ENCODE data around the gene HNRNPA2B1.

- TF ChIP-seq, protein P1, sequence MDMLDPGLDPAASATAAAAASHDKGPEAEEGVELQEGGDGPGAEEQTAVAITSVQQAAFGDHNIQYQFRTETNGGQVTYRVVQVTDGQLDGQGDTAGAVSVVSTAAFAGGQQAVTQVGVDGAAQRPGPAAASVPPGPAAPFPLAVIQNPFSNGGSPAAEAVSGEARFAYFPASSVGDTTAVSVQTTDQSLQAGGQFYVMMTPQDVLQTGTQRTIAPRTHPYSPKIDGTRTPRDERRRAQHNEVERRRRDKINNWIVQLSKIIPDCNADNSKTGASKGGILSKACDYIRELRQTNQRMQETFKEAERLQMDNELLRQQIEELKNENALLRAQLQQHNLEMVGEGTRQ (IDR thresholded peaks at IDR 0.05; ENCODE audit: low read depth, low read length): no peak
- TF ChIP-seq, protein P2, sequence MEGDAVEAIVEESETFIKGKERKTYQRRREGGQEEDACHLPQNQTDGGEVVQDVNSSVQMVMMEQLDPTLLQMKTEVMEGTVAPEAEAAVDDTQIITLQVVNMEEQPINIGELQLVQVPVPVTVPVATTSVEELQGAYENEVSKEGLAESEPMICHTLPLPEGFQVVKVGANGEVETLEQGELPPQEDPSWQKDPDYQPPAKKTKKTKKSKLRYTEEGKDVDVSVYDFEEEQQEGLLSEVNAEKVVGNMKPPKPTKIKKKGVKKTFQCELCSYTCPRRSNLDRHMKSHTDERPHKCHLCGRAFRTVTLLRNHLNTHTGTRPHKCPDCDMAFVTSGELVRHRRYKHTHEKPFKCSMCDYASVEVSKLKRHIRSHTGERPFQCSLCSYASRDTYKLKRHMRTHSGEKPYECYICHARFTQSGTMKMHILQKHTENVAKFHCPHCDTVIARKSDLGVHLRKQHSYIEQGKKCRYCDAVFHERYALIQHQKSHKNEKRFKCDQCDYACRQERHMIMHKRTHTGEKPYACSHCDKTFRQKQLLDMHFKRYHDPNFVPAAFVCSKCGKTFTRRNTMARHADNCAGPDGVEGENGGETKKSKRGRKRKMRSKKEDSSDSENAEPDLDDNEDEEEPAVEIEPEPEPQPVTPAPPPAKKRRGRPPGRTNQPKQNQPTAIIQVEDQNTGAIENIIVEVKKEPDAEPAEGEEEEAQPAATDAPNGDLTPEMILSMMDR (conservative IDR thresholded peaks at IDR 0.05; ENCODE audit: low read depth, low read length): no peak
- TF ChIP-seq RCOR1 (IDR thresholded peaks at IDR 0.05; ENCODE audit: insufficient replicate concordance, low read length): no peak
- no peak for TF ChIP-seq CHD1 (IDR thresholded peaks at IDR 0.05; ENCODE audit: low read depth, low read length)
- TF ChIP-seq MAFK (IDR thresholded peaks at IDR 0.05; ENCODE audit: low read depth, low read length): no peak
- no peak for TF ChIP-seq MAZ (IDR thresholded peaks at IDR 0.05; ENCODE audit: borderline replicate concordance, low read depth, low read length)
- no peak for TF ChIP-seq POLR2A (IDR thresholded peaks at IDR 0.05; ENCODE audit: low read depth, low read length)
- TF ChIP-seq RAD21 (IDR thresholded peaks at IDR 0.05; ENCODE audit: low read length): no peak
- TF ChIP-seq BHLHE40 (IDR thresholded peaks at IDR 0.05; ENCODE audit: low read depth, low read length): no peak
These were observed 10.8 kb downstream of the HNRNPA2B1 start for GRCh38 chr7:26189697-26190096.

Data from IMR-90 (cell line).